Esophagus muscularis mucosa (tissue), 4 donors: ENCODE results near the gene HIF1AN. TPM values are rescaled to one million over a fixed set of nuclear protein-coding genes. Genes with fewer than 3 reads are reported as not detected.

Experiments
- DNase-seq: peaks from one replicate; pipeline ENCODE4 v3.0.0-alpha.2; 2017; ENCODE audit errors: extremely low spot score
- H3K27ac ChIP-seq, 4 donors: fragments of 200-600 bp; sonication (generic); replicated peaks in 1 of 4; 1 replicate in 3 of 4; 2 replicates in 1 of 4; pipeline ENCODE4 v1.5.1; 2016 to 2019; ENCODE audit warnings: mild to moderate bottlenecking in 1 of 4
- H3K27me3 ChIP-seq, 4 donors: fragments of 200-600 bp; sonication (generic); one replicate each; pipeline versions ENCODE4 v1.5.1 to v1.6.0; 2016 to 2019
- H3K36me3 ChIP-seq, 4 donors: fragments of 200-600 bp; sonication (generic); one replicate each; pipeline ENCODE4 v1.5.1; 2016 to 2019
- H3K4me1 ChIP-seq, 4 donors: fragments of 200-600 bp; sonication (generic); one replicate each; pipeline ENCODE4 v1.5.1; 2016 to 2019
- H3K4me3 ChIP-seq, 4 donors: fragments of 200-600 bp; sonication (generic); 1 replicate in 2 of 4; 2 replicates in 2 of 4; pipeline ENCODE4 v1.5.1; 2016 to 2019; ENCODE audit warnings: mild to moderate bottlenecking in 4 of 4, moderate library complexity in 1 of 4
- H3K9me3 ChIP-seq, 4 donors: fragments of 200-600 bp; sonication (generic); 1 replicate in 3 of 4; 2 replicates in 1 of 4; pipeline ENCODE4 v1.5.1; 2016 to 2019
- EP300 ChIP-seq: sonication (generic); formaldehyde crosslinking; IDR thresholded peaks from one replicate; pipeline ENCODE4 v1.6.1; 2017; ENCODE audit warnings: antibody characterized with exemption
- POLR2A ChIP-seq: fragments of 450-650 bp; IDR thresholded peaks from one replicate; pipeline ENCODE4 v1.6.1; 2017; ENCODE audit warnings: antibody characterized with exemption, moderate library complexity, mild to moderate bottlenecking, low read depth
- POLR2AphosphoS5 ChIP-seq, 2 donors: sonication (generic); formaldehyde crosslinking; IDR thresholded peaks; one replicate each; pipeline ENCODE4 v1.6.1; 2017; ENCODE audit warnings: antibody characterized with exemption in 2 of 2
- WGBS: methylation state at CpG from one replicate; pipeline ENCODE4 v1.1.5; 2018; 5-methylcytosine and 5-hydroxymethylcytosine counted together
- intact Hi-C: fragments of 100-400 bp; cut with DNase I; formaldehyde crosslinking; loops from one replicate; pipeline ENCODE4 v1.15.1; 2023
- total RNA-seq, 4 donors: library from RNA; depleted of rRNA; stranded (reverse); fragments of >200 nt; gene quantifications; one replicate each; pipeline versions ENCODE4 v1.1.0 to v1.2.1, GENCODE V29; 2016
- TF ChIP-seq, protein P1 (sequence below), 3 experiments: fragments of 200-600 bp in 2 of 3; fragments of 450-650 bp in 1 of 3; sonication (generic) in 2 of 3; IDR thresholded peaks; one replicate each; pipeline ENCODE4 v1.5.1; 2017 to 2019; ENCODE audit warnings: antibody characterized with exemption in 3 of 3, mild to moderate bottlenecking in 2 of 3, moderate library complexity in 1 of 3

Gene HIF1AN
- total RNA-seq, 4 donors from 2014 or later: 7.6 to 15.4 (median 13.6) TPM

DNA sequence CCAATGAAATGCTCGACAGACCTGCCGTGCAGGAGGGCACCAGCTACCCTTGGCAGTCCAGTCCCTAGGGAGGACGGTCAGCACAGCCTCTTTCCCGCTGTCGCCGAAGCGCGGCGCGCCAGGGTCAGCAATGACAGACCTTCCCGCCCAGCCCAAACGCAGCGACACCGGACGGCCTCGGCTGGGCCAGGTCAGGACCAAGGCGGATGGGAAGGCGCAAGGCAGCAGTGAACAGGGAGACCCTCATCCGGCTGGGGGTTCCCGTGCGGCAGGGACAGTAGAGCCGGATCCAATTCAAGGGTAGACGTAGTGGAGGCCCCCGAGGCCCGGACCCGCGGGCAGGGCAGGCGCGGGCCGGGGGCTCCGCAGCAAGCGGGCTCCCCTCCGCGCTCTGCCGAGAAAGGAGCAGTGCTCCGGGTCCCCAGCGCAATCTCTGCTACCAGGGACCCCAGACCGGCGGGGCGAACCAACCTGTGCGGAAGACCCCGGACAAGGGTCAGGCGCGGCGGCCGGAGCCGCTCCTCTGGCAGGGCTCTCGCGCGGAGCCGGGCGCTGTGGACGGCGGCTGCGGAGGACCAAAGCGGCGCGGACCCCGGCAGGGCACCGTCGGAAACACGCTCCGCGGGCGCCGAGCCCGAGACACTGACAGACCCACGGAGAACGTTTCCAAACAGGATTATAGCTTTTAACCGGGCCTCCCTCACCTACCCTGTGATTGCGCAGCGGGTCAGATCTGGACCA is 16.3 kb upstream of the HIF1AN start, which contains the start of gene SEC31B:
Gene SEC31B (minus strand): TSS at position 551 of the 741 bp plus-strand sequence. CDS start 2,909 bp downstream, outside the sequence.
- peak within 1 kb of the TSS in 3 of 4 donors; percentile 22 to 55 (median 30) for H3K27ac ChIP-seq
- intact Hi-C loops: loop anchor here (2.0 kb wide), 1 partner anchor 181 kb away; no protein-coding TSS in a partner anchor
- no peaks in the 10 kb centered on the region for H3K27me3 ChIP-seq
- H3K4me1 ChIP-seq: peaks cover 14 to 21% (median 19%) of the 10 kb centered on the region in 4 donors
- H3K9me3 ChIP-seq: no peaks in the 10 kb centered on the region
- peak within 1 kb of the TSS; percentile 60 to 69 (median 65) for H3K4me3 ChIP-seq
- WGBS: 7% methylated on average over 21 of the region's 72 CpGs
- no peak for DNase-seq
- H3K36me3 ChIP-seq: peaks cover 16 to 43% (median 33%) of the 10 kb centered on the region in 4 donors
- TF ChIP-seq, protein P1, sequence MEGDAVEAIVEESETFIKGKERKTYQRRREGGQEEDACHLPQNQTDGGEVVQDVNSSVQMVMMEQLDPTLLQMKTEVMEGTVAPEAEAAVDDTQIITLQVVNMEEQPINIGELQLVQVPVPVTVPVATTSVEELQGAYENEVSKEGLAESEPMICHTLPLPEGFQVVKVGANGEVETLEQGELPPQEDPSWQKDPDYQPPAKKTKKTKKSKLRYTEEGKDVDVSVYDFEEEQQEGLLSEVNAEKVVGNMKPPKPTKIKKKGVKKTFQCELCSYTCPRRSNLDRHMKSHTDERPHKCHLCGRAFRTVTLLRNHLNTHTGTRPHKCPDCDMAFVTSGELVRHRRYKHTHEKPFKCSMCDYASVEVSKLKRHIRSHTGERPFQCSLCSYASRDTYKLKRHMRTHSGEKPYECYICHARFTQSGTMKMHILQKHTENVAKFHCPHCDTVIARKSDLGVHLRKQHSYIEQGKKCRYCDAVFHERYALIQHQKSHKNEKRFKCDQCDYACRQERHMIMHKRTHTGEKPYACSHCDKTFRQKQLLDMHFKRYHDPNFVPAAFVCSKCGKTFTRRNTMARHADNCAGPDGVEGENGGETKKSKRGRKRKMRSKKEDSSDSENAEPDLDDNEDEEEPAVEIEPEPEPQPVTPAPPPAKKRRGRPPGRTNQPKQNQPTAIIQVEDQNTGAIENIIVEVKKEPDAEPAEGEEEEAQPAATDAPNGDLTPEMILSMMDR (IDR thresholded peaks at IDR 0.05): no peak
- TF ChIP-seq POLR2A (no peak), EP300 (no peak), POLR2AphosphoS5 (IDR thresholded peaks at IDR 0.05) (no peak)

DNA sequence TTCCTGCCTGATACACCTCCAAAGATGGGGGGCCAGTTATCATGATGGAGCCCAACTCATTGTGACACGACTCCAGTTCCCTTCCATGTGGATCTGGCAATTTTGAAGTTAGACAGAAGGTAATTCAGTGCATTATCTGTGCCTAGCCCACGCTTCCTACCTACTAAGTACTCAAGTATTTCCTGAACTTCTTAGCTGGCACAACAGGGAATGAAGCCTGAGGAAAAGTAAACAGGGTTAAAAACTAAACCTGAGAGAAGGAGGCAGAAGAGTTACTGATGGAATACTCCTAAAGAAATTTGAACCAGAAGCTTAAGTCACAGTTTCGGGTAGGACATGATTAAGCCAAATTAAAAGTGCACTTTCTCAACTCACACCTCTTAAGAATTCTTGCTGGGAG is 14.9 kb upstream of the HIF1AN start:
- H3K36me3 ChIP-seq: peaks cover 25 to 44% (median 36%) of the 10 kb centered on the region in 4 donors
- peaks cover 14 to 21% (median 19%) of the 10 kb centered on the region in 4 donors for H3K4me1 ChIP-seq
- no peak for DNase-seq
- no peak overlapping the region for H3K4me3 ChIP-seq
- TF ChIP-seq POLR2A: no peak
- TF ChIP-seq POLR2AphosphoS5 (IDR thresholded peaks at IDR 0.05): no peak
- no peak for TF ChIP-seq EP300
- TF ChIP-seq, protein P1 (IDR thresholded peaks at IDR 0.05): no peak
- H3K27me3 ChIP-seq: no peaks in the 10 kb centered on the region
- WGBS: 83% methylated on average over 3 of the region's 3 CpGs
- intact Hi-C loops: no loop called here
- no peak overlapping the region for H3K27ac ChIP-seq
- H3K9me3 ChIP-seq: no peaks in the 10 kb centered on the region

DNA sequence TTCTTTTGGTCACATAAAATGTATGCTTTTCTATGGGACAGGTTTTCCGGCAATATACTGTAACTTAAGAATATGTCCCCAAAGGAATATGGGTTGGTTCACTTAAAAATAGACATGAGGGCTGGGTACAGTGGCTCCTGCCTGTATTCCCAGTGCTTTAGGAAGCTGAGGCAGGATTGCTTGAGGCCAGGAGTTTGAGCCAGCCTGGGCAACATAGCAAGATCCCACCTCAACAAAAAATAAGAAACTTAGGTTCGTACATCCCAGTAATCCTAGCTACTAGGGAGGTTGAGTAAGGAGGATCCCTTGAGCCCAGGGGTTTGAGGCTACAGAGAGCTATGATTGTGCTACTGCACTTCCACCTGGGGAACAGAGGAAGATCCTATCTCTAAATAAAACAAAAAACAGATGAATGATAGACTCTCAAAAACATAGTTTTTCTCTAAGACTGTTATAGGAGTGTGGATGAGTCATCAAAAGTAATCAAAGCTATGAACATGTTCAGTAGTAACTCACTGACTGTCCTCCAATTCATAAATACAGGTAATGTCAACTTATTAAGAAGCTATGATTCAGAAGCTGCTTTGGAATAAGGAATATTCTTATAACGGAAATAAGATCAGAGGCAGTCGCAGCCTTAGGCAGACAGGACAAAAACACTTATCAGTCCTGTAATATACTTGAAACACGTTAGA is 13.5 kb upstream of the HIF1AN start:
- Histone ChIP-seq H3K27ac (no peak overlapping the region), H3K4me3 (no peak overlapping the region), H3K4me1 (peaks cover 16 to 28% (median 26%) of the 10 kb centered on the region in 4 donors), H3K9me3 (no peaks in the 10 kb centered on the region), H3K27me3 (no peaks in the 10 kb centered on the region), H3K36me3 (peaks cover 39 to 55% (median 46%) of the 10 kb centered on the region in 4 donors)
- TF ChIP-seq POLR2AphosphoS5 (IDR thresholded peaks at IDR 0.05) (no peak), EP300 (no peak), POLR2A (no peak)
- TF ChIP-seq, protein P1 (IDR thresholded peaks at IDR 0.05): no peak
- intact Hi-C loops: no loop called here
- no peak for DNase-seq
- 79% methylated on average over 5 of the region's 5 CpGs for WGBS

DNA sequence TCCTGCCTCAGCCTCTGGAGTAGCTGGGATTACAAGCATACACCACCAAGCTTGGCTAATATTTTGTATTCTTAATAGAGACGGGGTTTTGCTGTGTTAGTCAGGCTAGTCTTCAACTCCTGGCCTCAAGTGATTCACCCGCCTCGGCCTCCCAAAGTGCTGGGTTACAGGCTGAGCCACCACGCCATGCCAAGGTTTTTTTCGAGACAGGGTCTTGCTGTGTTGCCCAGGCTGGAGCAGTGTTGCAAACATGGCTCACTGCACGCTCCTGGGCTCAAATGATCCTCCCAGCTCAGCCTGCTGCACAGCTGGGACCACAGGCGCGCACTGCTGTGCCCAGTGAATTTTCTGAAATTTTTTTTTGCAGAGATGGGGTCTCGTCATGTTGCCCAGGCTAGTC is 12.8 kb upstream of the HIF1AN start:
- intact Hi-C loops: no loop called here
- peaks cover 39 to 59% (median 48%) of the 10 kb centered on the region in 4 donors for H3K36me3 ChIP-seq
- TF ChIP-seq, protein P1 (IDR thresholded peaks at IDR 0.05): no peak
- TF ChIP-seq POLR2AphosphoS5 (IDR thresholded peaks at IDR 0.05) (no peak), EP300 (no peak), POLR2A (no peak)

More for the DNA sequence above, 12.8 kb upstream of the HIF1AN start:
- Histone ChIP-seq H3K4me3 (no peak overlapping the region), H3K4me1 (peaks cover 23 to 35% (median 33%) of the 10 kb centered on the region in 4 donors), H3K27ac (no peak overlapping the region), H3K9me3 (no peaks in the 10 kb centered on the region), H3K27me3 (no peaks in the 10 kb centered on the region)
- WGBS: 98% methylated on average over 6 of the region's 9 CpGs
- no peak for DNase-seq
